ENCODE data around the gene EFNB1.

GRCh38 chrX:68853665-68854251 is 24.9 kb downstream of the EFNB1 start:
- TF ChIP-seq CTCF (IDR thresholded peaks at IDR 0.05; ENCODE audit: insufficient read depth, low read depth, low read length) (no peak), EZH2 (IDR thresholded peaks at IDR 0.05; ENCODE audit: insufficient read depth, low read length) (no peak)

Data from astrocyte (in vitro differentiated cells and primary cell).